HEK293 (cell line): ENCODE data around the gene PSMB9.
A peak's percentile ranks its signal among the peaks of the same experiment; 100 is the strongest.
"Not testable (repeated sequence)": the region's sequence is repeated elsewhere in the genome, so short reads cannot be mapped to it uniquely, and the experiment has no call there.

Source experiments
- CTCF ChIA-PET: fragments of 350-600 bp; formaldehyde crosslinking; extraction: SDS; loops from one replicate; lab custom pipeline; 2021; ENCODE audit warnings: antibody characterized with exemption; lab: Yijun Ruan, JAX
- POLR2A ChIA-PET: fragments of 300-600 bp; formaldehyde crosslinking; extraction: SDS; loops from one replicate; lab custom pipeline; 2020; ENCODE audit warnings: antibody characterized with exemption, inconsistent platforms; lab: Yijun Ruan, JAX
- H3K27ac ChIP-seq: fragments of 200-500 bp; sonication (Bioruptor generic); 2 replicates; pipeline ENCODE4 v1.5.1; 2014; ENCODE audit warnings: low read depth, low read length, control low read depth, inconsistent platforms; ENCODE audit errors: extremely low read depth
- H3K36me3 ChIP-seq, 2 experiments: fragments of 200-500 bp in 1 of 2; sonication (Bioruptor generic) in 1 of 2; 1 replicate in 1 of 2; 2 replicates in 1 of 2; pipeline ENCODE4 v1.5.1; 2014 to 2017; ENCODE audit warnings: inconsistent platforms in 2 of 2, low read length in 2 of 2; ENCODE audit not compliant: control insufficient read depth in 2 of 2, insufficient read depth in 1 of 2
- H3K4me1 ChIP-seq: fragments of 200-500 bp; sonication (Bioruptor generic); 2 replicates; pipeline ENCODE4 v1.5.1; 2014; ENCODE audit warnings: mild to moderate bottlenecking, low read length, inconsistent platforms; ENCODE audit not compliant: control insufficient read depth, insufficient read depth
- H3K4me3 ChIP-seq: 2 replicates; pipeline ENCODE4 v1.5.1; 2011; ENCODE audit warnings: low read depth, mild to moderate bottlenecking, control low read depth, low read length, moderate library complexity
- H3K9me3 ChIP-seq: fragments of 200-500 bp; sonication (Bioruptor generic); 2 replicates; pipeline ENCODE4 v1.5.1; 2014; ENCODE audit warnings: low read depth, low read length, inconsistent platforms; ENCODE audit not compliant: control insufficient read depth, insufficient read depth
- FEZF1 ChIP-seq: fragments of 450-650 bp; formaldehyde crosslinking; IDR thresholded peaks from 2 replicates; pipeline ENCODE4 v1.5.1; 2016; ENCODE audit warnings: missing biosample characterization, missing genetic modification characterization
- HOXA7 ChIP-seq: sonication (generic); formaldehyde crosslinking; IDR thresholded peaks from 2 replicates; pipeline ENCODE4 v1.8.1; 2022; ENCODE audit warnings: missing genetic modification reagents, borderline replicate concordance
- SETDB1 ChIP-seq: IDR thresholded peaks from one replicate; pipeline ENCODE4 v1.6.1; 2017; ENCODE audit warnings: mild to moderate bottlenecking, low read length, moderate library complexity, mixed read lengths; ENCODE audit not compliant: insufficient read length
- ZNF132 ChIP-seq: fragments of 450-650 bp; formaldehyde crosslinking; IDR thresholded peaks from 2 replicates; pipeline ENCODE4 v1.5.1; 2017; ENCODE audit warnings: missing biosample characterization, missing genetic modification characterization, borderline replicate concordance
- ZNF133 ChIP-seq: fragments of 450-650 bp; formaldehyde crosslinking; IDR thresholded peaks from 2 replicates; pipeline ENCODE4 v1.5.1; 2016; ENCODE audit warnings: missing biosample characterization, missing genetic modification characterization
- ZNF146 ChIP-seq: fragments of 450-650 bp; formaldehyde crosslinking; IDR thresholded peaks from 2 replicates; pipeline ENCODE4 v1.5.1; 2016; ENCODE audit warnings: missing biosample characterization, missing genetic modification characterization
- ZNF2 ChIP-seq: fragments of 450-650 bp; formaldehyde crosslinking; IDR thresholded peaks from 2 replicates; pipeline ENCODE4 v1.5.1; 2016; ENCODE audit warnings: missing biosample characterization, missing genetic modification characterization
- ZNF202 ChIP-seq: fragments of 450-650 bp; formaldehyde crosslinking; IDR thresholded peaks from 2 replicates; pipeline ENCODE4 v1.5.1; 2016; ENCODE audit warnings: missing biosample characterization, missing genetic modification characterization, borderline replicate concordance
- ZNF239 ChIP-seq: fragments of 450-650 bp; formaldehyde crosslinking; IDR thresholded peaks from 2 replicates; pipeline ENCODE4 v1.5.1; 2016; ENCODE audit warnings: missing biosample characterization, missing genetic modification characterization
- ZNF24 ChIP-seq: fragments of 450-650 bp; formaldehyde crosslinking; IDR thresholded peaks from 2 replicates; pipeline ENCODE4 v1.5.1; 2016; ENCODE audit warnings: missing biosample characterization, missing genetic modification characterization
- ZNF26 ChIP-seq: fragments of 450-650 bp; formaldehyde crosslinking; IDR thresholded peaks from 2 replicates; pipeline ENCODE4 v1.5.1; 2016; ENCODE audit warnings: missing biosample characterization, missing genetic modification characterization
- ZNF341 ChIP-seq: fragments of 450-650 bp; formaldehyde crosslinking; IDR thresholded peaks from 2 replicates; pipeline ENCODE4; 2016; ENCODE audit warnings: low read depth, missing biosample characterization, missing genetic modification characterization
- ZNF391 ChIP-seq: fragments of 450-650 bp; formaldehyde crosslinking; IDR thresholded peaks from 2 replicates; pipeline ENCODE4 v1.5.1; 2016; ENCODE audit warnings: low read depth, missing biosample characterization, missing genetic modification characterization, borderline replicate concordance
- ZNF404 ChIP-seq: fragments of 450-650 bp; formaldehyde crosslinking; IDR thresholded peaks from 2 replicates; pipeline ENCODE4 v1.5.1; 2017; ENCODE audit warnings: missing biosample characterization, missing genetic modification characterization
- ZNF514 ChIP-seq: fragments of 450-650 bp; formaldehyde crosslinking; IDR thresholded peaks from 2 replicates; pipeline ENCODE4 v1.5.1; 2016; ENCODE audit warnings: missing biosample characterization, missing genetic modification characterization
- ZNF585B ChIP-seq: fragments of 450-650 bp; formaldehyde crosslinking; IDR thresholded peaks from 2 replicates; pipeline ENCODE4 v1.5.1; 2016; ENCODE audit warnings: missing biosample characterization, missing genetic modification characterization
- TF ChIP-seq, protein P1 (sequence below): fragments of 450-650 bp; formaldehyde crosslinking; IDR thresholded peaks from 2 replicates; pipeline ENCODE4 v1.5.1; 2016; ENCODE audit warnings: missing biosample characterization, missing genetic modification characterization
- TF ChIP-seq, protein P2 (sequence below): fragments of 450-650 bp; formaldehyde crosslinking; conservative IDR thresholded peaks from 2 replicates; pipeline ENCODE4 v1.5.1; 2016; ENCODE audit warnings: low read depth, missing biosample characterization, missing genetic modification characterization
- TF ChIP-seq, protein P3 (sequence below): fragments of 450-650 bp; formaldehyde crosslinking; IDR thresholded peaks from 2 replicates; pipeline ENCODE4 v1.5.1; 2017; ENCODE audit warnings: missing biosample characterization, missing genetic modification characterization

The PSMB9 gene

GRCh38 chr6:32873947-32874346 is 20.0 kb downstream of the PSMB9 start:
- H3K9me3 ChIP-seq, H3K27ac ChIP-seq, H3K36me3 ChIP-seq, H3K4me1 ChIP-seq, H3K4me3 ChIP-seq: not testable (repeated sequence)
- peak; percentile 81 for TF ChIP-seq ZNF146
- CTCF ChIA-PET = interaction anchor here (0.7 to 2.8 kb wide), 7 partner anchors 11 to 1216 kb away, joined by 3 to 16 read pairs (median 4); partner anchors contain the start of genes BRD2 and TAP2
- POLR2A ChIA-PET = interaction anchor here (2.1 kb wide), 1 partner anchor 98 kb away, joined by 10 read pairs; no protein-coding TSS in a partner anchor

GRCh38 chr6:32876603-32877002 is 22.6 kb downstream of the PSMB9 start:
- TF ChIP-seq ZNF514 (tag by site-specific recombination) (no peak), SETDB1 (no peak), ZNF239 (no peak), ZNF24 (tag by site-specific recombination) (no peak), ZNF585B (no peak), FEZF1 (no peak), ZNF133 (tag by site-specific recombination) (no peak), ZNF341 (no peak), ZNF202 (no peak), ZNF26 (tag by site-specific recombination) (no peak), ZNF391 (no peak), ZNF132 (tag by site-specific recombination) (no peak), ZNF2 (tag by site-specific recombination) (no peak), ZNF404 (tag by site-specific recombination) (no peak), HOXA7 (CRISPR knock-in tag) (no peak)
- TF ChIP-seq, protein P1, sequence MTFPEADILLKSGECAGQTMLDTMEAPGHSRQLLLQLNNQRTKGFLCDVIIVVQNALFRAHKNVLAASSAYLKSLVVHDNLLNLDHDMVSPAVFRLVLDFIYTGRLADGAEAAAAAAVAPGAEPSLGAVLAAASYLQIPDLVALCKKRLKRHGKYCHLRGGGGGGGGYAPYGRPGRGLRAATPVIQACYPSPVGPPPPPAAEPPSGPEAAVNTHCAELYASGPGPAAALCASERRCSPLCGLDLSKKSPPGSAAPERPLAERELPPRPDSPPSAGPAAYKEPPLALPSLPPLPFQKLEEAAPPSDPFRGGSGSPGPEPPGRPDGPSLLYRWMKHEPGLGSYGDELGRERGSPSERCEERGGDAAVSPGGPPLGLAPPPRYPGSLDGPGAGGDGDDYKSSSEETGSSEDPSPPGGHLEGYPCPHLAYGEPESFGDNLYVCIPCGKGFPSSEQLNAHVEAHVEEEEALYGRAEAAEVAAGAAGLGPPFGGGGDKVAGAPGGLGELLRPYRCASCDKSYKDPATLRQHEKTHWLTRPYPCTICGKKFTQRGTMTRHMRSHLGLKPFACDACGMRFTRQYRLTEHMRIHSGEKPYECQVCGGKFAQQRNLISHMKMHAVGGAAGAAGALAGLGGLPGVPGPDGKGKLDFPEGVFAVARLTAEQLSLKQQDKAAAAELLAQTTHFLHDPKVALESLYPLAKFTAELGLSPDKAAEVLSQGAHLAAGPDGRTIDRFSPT (tag by site-specific recombination) = no peak
- TF ChIP-seq, protein P2, sequence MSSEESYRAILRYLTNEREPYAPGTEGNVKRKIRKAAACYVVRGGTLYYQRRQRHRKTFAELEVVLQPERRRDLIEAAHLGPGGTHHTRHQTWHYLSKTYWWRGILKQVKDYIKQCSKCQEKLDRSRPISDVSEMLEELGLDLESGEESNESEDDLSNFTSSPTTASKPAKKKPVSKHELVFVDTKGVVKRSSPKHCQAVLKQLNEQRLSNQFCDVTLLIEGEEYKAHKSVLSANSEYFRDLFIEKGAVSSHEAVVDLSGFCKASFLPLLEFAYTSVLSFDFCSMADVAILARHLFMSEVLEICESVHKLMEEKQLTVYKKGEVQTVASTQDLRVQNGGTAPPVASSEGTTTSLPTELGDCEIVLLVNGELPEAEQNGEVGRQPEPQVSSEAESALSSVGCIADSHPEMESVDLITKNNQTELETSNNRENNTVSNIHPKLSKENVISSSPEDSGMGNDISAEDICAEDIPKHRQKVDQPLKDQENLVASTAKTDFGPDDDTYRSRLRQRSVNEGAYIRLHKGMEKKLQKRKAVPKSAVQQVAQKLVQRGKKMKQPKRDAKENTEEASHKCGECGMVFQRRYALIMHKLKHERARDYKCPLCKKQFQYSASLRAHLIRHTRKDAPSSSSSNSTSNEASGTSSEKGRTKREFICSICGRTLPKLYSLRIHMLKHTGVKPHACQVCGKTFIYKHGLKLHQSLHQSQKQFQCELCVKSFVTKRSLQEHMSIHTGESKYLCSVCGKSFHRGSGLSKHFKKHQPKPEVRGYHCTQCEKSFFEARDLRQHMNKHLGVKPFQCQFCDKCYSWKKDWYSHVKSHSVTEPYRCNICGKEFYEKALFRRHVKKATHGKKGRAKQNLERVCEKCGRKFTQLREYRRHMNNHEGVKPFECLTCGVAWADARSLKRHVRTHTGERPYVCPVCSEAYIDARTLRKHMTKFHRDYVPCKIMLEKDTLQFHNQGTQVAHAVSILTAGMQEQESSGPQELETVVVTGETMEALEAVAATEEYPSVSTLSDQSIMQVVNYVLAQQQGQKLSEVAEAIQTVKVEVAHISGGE (tag by site-specific recombination) = no peak
- TF ChIP-seq, protein P3, sequence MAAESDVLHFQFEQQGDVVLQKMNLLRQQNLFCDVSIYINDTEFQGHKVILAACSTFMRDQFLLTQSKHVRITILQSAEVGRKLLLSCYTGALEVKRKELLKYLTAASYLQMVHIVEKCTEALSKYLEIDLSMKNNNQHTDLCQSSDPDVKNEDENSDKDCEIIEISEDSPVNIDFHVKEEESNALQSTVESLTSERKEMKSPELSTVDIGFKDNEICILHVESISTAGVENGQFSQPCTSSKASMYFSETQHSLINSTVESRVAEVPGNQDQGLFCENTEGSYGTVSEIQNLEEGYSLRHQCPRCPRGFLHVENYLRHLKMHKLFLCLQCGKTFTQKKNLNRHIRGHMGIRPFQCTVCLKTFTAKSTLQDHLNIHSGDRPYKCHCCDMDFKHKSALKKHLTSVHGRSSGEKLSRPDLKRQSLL = no peak
- H3K27ac ChIP-seq = no peak overlapping the region
- POLR2A ChIA-PET = interaction anchor here (0.6 to 0.9 kb wide), 2 partner anchors 95 to 376 kb away, joined by 3 to 6 read pairs; no protein-coding TSS in a partner anchor
- no peak overlapping the region for H3K4me3 ChIP-seq
- H3K9me3 ChIP-seq = no peaks in the 10 kb centered on the region
- no peaks in the 10 kb centered on the region for H3K4me1 ChIP-seq
- CTCF ChIA-PET = interaction anchor here (0.9 to 5.1 kb wide), 9 partner anchors 8 to 176 kb away, joined by 3 to 43 read pairs (median 9); partner anchors contain the start of genes HLA-DMA and TAP2
- no peaks in the 10 kb centered on the region for H3K36me3 ChIP-seq
